NCI-H510A treated with DMSO at 0.1 percent for 48 hours (cell line): Measurements from ENCODE around the gene FRAT1.
"Not testable (repeated sequence)": the region's sequence is repeated elsewhere in the genome, so short reads cannot be mapped to it uniquely, and the experiment has no call there.

Source experiments
- DNase-seq: peaks from one replicate; lab custom pipeline; 2025; lab: John Stamatoyannopoulos, UW

Gene FRAT1

DNA sequence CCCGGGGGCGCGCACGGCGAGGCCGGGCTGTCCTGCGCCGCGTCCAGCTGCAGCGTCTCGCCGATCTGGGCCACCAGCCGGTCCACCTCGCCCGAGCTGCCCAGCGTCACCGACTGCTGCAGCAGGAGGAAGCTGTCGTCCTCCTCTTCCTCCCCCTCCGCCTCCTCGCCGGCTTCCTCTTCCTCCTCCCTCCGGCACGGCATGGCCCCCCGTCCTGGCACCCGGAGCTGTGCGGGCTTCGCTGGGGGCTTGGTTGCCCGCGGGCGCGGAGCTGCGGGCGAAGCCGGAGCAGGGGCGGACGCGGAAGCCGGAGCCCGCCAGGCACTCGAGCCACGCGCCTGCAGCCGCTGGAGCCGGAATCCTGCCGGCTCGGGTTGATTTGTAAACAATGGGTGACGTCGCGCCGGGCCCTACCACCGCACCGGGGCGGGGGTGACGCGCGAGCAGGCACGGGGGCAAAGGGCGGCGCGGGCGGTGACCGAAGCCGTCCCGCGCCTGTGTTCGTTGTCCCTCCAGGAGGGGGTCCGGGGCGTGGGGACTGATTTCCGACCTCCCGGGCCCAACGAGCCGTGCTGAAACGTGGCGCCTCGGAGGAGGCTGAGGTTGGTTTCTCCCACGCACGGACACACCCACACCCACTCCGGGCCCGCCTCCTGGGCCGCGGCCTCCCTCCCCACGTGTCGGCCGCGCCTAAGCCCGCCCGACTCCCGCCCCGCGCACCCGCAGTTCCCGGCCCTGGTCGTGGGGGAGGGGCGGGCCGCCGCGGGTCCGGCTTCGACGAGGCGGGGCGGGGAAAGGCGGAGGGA, 15.5 kb downstream of the FRAT1 start, which contains the start of gene FRAT2:
Gene FRAT2 (minus strand): TSS at position 360 of the 806 bp plus-strand sequence. CDS start 157 bp downstream, at position 203.
- DNase-seq = peak; percentile 90

DNA sequence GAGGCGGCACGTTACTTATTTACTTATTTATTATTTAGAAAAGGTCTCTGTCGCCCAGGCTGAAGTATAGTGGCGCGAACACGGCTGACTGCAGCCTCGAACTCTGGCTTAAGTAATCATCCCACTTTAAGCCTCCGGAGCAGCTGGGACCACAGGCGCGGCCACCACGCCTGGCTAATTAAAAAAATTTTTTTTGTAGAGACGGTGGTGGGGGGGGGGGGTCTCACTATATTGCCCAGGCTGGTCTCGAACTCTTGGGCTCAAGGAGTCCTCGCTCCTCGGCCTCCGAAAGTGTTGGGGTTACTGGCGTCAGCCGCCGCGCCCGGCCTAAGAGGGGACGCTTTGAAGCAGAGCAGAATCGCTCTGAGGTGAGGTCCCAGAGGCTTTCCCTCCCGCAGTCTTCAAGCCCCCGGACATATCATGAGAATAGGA, 16.1 kb downstream of the FRAT1 start:
- DNase-seq = no peak

GRCh38 chr10:97336006-97336405, 16.9 kb downstream of the FRAT1 start:
- no peak for DNase-seq

GRCh38 chr10:97336446-97336845, 17.4 kb downstream of the FRAT1 start:
- no peak for DNase-seq

GRCh38 chr10:97336942-97337831, 18.1 kb downstream of the FRAT1 start:
- peak; percentile 54 for DNase-seq

DNA sequence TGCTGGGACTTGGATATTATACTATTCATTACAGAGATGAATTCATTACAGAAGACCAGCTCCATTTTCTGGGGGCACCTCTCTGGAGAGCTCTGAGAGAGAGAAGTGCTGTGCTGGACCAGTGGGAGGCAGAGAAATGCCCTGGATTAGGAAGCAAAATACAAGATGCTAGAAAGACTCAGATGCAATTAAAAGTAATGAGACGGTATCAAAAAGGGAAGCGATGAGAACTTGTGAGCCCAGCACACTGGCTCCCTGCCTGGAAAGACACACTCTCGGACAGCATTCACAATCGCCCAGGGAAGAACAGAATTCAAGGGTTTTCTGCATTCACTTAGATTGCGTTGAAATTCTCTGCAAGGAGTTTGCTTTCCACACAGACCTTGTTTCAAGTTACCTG, 19.0 kb downstream of the FRAT1 start:
- DNase-seq = no peak

DNA sequence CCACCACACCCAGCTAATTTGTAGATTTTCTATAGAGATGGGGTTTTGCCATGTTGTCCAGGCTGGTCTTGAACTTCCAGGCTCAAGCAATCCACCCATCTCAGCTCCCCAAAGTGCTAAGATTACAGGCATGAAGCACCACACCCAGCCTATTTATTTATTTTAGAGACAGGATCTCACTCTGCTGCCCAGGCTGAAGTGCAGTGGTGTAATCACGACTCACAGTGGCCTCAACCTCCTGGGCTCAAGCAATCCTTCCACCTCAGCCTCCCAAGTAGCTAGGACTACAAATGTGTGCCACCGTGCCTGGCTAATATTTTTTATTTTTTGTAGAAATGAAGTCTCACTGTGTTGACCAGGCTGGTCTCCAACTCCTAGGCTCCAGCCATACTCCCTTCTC, 22.3 kb downstream of the FRAT1 start:
- DNase-seq = no peak

DNA sequence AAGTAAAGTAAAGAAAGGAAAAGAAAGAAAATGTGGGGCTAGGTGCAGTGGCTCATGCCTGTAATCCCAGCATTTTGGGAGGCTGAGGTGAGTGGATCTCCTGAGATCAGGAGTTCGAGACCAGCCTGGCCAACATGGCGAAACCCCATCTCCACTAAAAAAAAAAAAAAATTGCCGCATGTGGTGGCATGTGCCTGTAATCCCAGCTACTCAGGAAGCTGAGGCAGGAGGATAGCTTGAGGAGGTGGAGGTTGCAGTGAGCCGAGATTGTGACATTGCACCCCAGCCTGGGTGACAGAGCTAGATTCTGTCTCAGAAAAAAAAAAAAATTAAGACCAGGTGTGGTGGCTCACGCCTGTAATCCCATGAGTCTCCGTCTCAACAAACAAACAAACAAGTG, 24.6 kb downstream of the FRAT1 start:
- not testable (repeated sequence) for DNase-seq

DNA sequence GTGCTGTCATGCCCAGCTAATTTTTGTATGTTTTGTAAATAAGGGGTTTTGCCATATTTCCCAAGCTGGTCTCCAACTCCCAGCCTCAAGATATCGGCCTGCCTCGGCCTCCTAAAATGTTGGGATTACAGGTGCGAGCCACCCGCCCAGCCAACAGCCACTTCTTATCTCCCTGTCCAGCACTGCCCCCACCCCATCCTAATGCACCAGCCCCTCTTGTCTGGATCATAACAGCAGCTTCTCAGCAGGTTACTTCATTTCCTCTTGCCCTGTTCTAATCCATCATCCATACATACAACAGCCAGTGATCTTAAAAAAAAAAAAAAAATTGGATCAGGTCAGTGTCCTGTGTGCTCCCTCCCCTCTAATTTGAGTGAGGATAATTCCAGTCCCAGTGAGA, 28.2 kb downstream of the FRAT1 start:
- DNase-seq = no peak

- no peak for DNase-seq
Measured at GRCh38 chr10:97349752-97350513, 30.9 kb downstream of the FRAT1 start.

- no peak for DNase-seq
Measured at GRCh38 chr10:97353945-97354344, 34.9 kb downstream of the FRAT1 start.

- DNase-seq = no peak
Measured at GRCh38 chr10:97355571-97355975, 36.5 kb downstream of the FRAT1 start.

GRCh38 chr10:97356318-97356914, 37.3 kb downstream of the FRAT1 start:
- no peak for DNase-seq

DNA sequence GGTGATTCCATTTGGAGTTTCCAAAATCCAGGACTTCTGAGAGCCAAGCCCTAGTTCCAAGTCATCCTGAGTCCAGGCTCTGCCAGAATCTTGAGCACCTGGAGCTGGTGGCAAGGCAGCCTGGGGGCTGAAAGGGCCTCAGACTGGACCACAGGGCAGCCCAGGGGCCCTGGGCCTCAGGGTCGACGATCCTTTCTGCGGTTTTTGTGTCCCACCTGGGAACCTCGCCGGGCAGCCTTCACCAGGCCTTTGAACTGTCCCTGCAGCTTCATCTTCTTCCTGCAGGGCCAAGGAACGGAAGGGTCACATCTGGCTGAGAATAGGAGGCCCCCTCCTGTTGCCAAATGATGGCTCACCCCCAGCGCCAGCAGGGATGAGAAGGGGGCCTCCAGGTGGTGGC, 37.8 kb downstream of the FRAT1 start:
- DNase-seq = no peak

DNA sequence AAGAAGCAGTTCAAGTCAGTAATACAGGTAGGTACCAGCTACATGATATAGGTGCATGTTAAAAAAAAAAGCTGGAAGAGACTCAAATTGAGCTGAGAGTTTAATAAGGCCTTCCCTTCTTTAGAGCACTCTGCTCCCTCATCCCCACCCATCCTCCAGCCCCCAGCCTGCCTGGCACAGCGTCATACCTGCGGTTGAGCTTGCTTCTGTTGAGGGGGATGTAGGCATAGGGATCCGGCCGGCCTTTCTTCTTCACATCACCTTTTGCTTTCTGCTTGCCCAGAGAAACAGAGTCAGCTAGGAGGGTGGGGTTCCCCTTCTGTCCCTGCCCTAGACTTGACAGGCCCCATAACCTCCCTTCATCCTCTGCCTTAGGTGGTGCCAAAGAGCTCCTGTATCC, 39.3 kb downstream of the FRAT1 start:
- no peak for DNase-seq

DNA sequence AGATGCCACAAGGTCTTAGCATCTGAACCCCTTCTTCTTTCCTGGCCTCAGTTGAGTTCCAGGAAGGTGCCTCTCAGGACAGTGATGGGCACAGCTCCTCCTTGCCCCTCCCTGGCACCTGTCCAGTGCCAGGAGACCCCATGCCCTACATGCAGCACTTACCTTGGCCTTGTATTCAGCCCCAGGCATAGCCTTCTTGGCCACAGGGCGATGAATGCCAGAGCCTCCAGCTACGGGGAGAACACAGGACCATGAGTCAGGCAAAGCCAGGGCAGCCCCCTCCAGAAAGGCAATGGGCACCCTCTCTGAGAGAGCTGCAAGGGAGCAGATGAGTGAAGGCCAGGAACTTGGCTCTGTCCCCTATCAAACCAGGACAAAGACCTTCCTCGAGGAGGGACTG, 39.7 kb downstream of the FRAT1 start:
- no peak for DNase-seq

DNA sequence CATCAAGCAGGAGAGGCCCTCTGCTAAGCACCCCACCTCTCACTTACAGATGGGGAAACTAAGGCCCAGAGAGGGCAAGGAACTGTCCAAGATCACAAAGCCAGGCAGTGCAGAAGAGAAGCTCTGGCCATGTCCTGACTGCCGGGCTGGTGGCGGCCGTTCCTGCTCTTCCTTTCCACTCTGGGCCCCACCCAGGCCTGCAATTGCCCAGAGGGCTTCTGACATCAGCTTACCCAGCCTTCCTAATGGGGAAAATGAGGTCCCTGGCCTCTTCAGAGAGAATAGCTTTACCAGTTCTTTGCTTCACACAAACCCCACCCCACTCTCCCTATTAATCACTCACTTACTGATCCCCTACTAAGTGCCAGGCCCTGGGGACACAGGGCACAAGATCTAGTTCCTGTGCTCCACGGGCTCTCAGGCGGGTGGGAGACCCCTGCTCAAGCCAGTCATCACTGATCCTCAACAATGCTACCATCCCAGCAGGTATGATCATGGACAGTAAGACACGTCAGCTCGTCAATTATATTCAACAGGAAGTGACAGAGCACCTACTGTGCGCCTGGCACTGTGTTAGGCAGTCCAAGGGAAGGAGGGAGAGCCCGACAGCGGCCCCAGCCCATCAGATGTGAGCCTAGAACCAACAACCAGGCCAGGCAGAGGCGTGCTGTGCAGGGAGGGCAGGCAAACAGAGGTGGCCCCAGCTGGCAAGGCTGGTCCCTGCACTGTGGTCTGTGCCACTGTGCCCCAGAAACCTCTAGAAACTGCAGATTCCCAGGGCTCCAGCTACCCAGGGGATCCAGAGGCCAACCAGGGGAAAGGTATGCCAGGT, 41.9 kb downstream of the FRAT1 start:
- DNase-seq = no peak

GRCh38 chr10:97361537-97361901, 42.4 kb downstream of the FRAT1 start:
- DNase-seq = no peak

GRCh38 chr10:97362310-97363033, 43.4 kb downstream of the FRAT1 start:
- no peak for DNase-seq

DNA sequence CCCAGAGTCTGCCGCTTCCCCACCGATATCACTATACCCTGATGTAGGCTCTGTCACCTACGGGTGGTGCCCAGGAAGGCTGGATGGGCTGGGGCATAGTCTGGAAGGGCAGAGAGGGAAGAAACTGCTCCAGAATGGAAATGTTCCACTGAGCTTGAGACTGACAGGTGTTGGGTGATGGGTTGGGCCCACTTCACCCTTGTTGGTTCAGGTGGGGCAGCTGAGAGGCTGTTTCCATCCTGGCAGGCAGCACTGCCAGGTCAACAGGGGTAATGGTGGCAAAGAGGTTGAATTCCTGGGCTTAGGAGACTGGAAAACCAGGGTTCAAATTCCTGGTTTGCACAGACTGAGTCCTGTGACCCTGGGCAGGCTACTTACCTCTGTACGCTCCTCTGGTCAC, 44.0 kb downstream of the FRAT1 start:
- no peak for DNase-seq
